Body of pancreas (tissue), 4 donors: Measurements from ENCODE around the gene SIL1. TPM values are rescaled to one million over a fixed set of nuclear protein-coding genes. Genes with fewer than 3 reads are reported as not detected.

Experiments
- ATAC-seq: fragments of 150-250 bp; one replicate; pipeline ENCODE4 v1.9.1; 2016
- DNase-seq, 4 donors: peaks; one replicate each; pipeline ENCODE4 v3.0.0-alpha.2; 2019
- H3K27ac ChIP-seq, 4 donors: fragments of 200-600 bp; sonication (generic); 1 replicate in 3 of 4; 2 replicates in 1 of 4; pipeline versions ENCODE4 v1.5.1 to v1.6.1; 2016 to 2019; ENCODE audit warnings: mild to moderate bottlenecking in 1 of 4, mixed read lengths in 1 of 4, moderate library complexity in 1 of 4
- H3K27me3 ChIP-seq, 2 donors: fragments of 200-600 bp; sonication (generic); one replicate each; pipeline ENCODE4 v1.6.0; 2016; ENCODE audit warnings: mild to moderate bottlenecking in 1 of 2
- H3K36me3 ChIP-seq, 2 donors: fragments of 200-600 bp; sonication (generic); replicated peaks in 1 of 2; 2 replicates each; pipeline ENCODE4 v1.5.1; 2016; ENCODE audit warnings: low read depth in 2 of 2; ENCODE audit not compliant: insufficient read depth in 1 of 2
- H3K4me1 ChIP-seq: fragments of 200-600 bp; sonication (generic); one replicate; pipeline ENCODE4 v1.6.0; 2016
- H3K4me3 ChIP-seq, 2 donors: fragments of 200-600 bp; sonication (generic); 1 replicate in 1 of 2; 2 replicates in 1 of 2; pipeline ENCODE4 v1.5.1; 2016 to 2019
- H3K9me3 ChIP-seq, 3 donors: fragments of 200-600 bp; sonication (generic); 1 replicate in 2 of 3; 2 replicates in 1 of 3; pipeline ENCODE4 v1.5.1; 2016
- CTCF ChIP-seq, 7 experiments: fragments of 450-650 bp in 4 of 7; fragments of 200-600 bp in 3 of 7; sonication (generic) in 3 of 7; IDR thresholded peaks; one replicate each; pipeline ENCODE4 v1.5.1; 2016 to 2019; ENCODE audit warnings: antibody characterized with exemption in 7 of 7
- POLR2A ChIP-seq, 3 donors: fragments of 450-650 bp; IDR thresholded peaks; one replicate each; pipeline ENCODE4 v1.6.1; 2016; ENCODE audit warnings: antibody characterized with exemption in 3 of 3, mild to moderate bottlenecking in 2 of 3
- WGBS, 2 donors: methylation state at CpG; one replicate each; pipeline ENCODE4 v1.1.5; 2017; 5-methylcytosine and 5-hydroxymethylcytosine counted together
- intact Hi-C: fragments of 100-400 bp; cut with DNase I; formaldehyde crosslinking; loops from one replicate; pipeline ENCODE4 v1.15.1; 2023
- small RNA-seq: library from RNA; depleted of rRNA; stranded (forward); fragments of <200 nt; gene quantifications from one replicate; pipeline ENCODE3, GENCODE V24; 2016
- total RNA-seq, 2 donors: library from RNA; depleted of rRNA; stranded (reverse); fragments of >200 nt; gene quantifications; one replicate each; pipeline ENCODE4 v1.1.0, GENCODE V29; 2016

The SIL1 gene
- total RNA-seq, 2 donors from 2014 or later = 57.6 to 124 TPM

- peaks cover 0 to 8% of the 10 kb centered on the region in 2 donors for H3K36me3 ChIP-seq
- ATAC-seq = no peak
- intact Hi-C loops = no loop called here
- no peak overlapping the region for H3K27ac ChIP-seq
- WGBS, 2 donors = 63 to 82% methylated on average over 6 of the region's 6 CpGs
- no peaks in the 10 kb centered on the region for H3K9me3 ChIP-seq
- no peaks in the 10 kb centered on the region for H3K27me3 ChIP-seq
- TF ChIP-seq CTCF (IDR thresholded peaks at IDR 0.05) (no peak), POLR2A (IDR thresholded peaks at IDR 0.05) (no peak)
- DNase-seq = no peak
- no peaks in the 10 kb centered on the region for H3K4me1 ChIP-seq
- no peak overlapping the region for H3K4me3 ChIP-seq
Measured at GRCh38 chr5:138900281-138900965, 297.7 kb downstream of the SIL1 start.

GRCh38 chr5:138898742-138899141, 299.4 kb downstream of the SIL1 start:
- Histone ChIP-seq H3K27ac (no peak overlapping the region), H3K4me1 (no peaks in the 10 kb centered on the region), H3K9me3 (no peaks in the 10 kb centered on the region), H3K36me3 (no peaks in the 10 kb centered on the region), H3K4me3 (no peak overlapping the region), H3K27me3 (no peaks in the 10 kb centered on the region)
- TF ChIP-seq POLR2A (IDR thresholded peaks at IDR 0.05) (no peak), CTCF (IDR thresholded peaks at IDR 0.05) (no peak)
- ATAC-seq (no peak), DNase-seq (no peak)
- intact Hi-C loops = no loop called here
- WGBS, 2 donors = 92 to 95% methylated on average over 2 of the region's 2 CpGs

GRCh38 chr5:138898299-138898698, 299.9 kb downstream of the SIL1 start:
- TF ChIP-seq POLR2A (IDR thresholded peaks at IDR 0.05) (no peak), CTCF (IDR thresholded peaks at IDR 0.05) (no peak)
- WGBS, 2 donors = 97 to 100% methylated on average over 1 of the region's 1 CpG
- Histone ChIP-seq H3K4me3 (no peak overlapping the region), H3K9me3 (no peaks in the 10 kb centered on the region), H3K27ac (no peak overlapping the region), H3K4me1 (no peaks in the 10 kb centered on the region), H3K27me3 (no peaks in the 10 kb centered on the region), H3K36me3 (no peaks in the 10 kb centered on the region)
- DNase-seq (no peak), ATAC-seq (no peak)
- intact Hi-C loops = no loop called here

Small RNA genes lying within 50 kb of the gene (small RNA-seq; reads per million reads assigned to genes)
- not detected for gene RNU6-572P

Other genes with a start within 250 kb of the SIL1 start
- gene MATR3, start 95.4 kb upstream of the SIL1 start, total RNA-seq = 100 to 1,000 TPM in 1 of 2 donors, 10 to 100 TPM in 1; 99.2 to 160 TPM
- 10 to 100 TPM; 29.0 to 54.2 TPM for gene PAIP2, start 143.5 kb upstream of the SIL1 start, total RNA-seq
- under 1 TPM; 0.66 to 0.78 TPM for gene SLC23A1, start 184.9 kb upstream of the SIL1 start, total RNA-seq
- gene MZB1, start 191.5 kb upstream of the SIL1 start, total RNA-seq = 10 to 100 TPM in 1 of 2 donors, not detected in 1; 12.2 TPM
- gene PROB1, start 196.7 kb upstream of the SIL1 start, total RNA-seq = 1 to 10 TPM in 1 of 2 donors, under 1 TPM in 1; 0.52 to 1.3 TPM
- 10 to 100 TPM in 1 of 2 donors, not detected in 1; 18.9 TPM for gene SPATA24, start 205.7 kb upstream of the SIL1 start, total RNA-seq
- gene DNAJC18, start 241.2 kb upstream of the SIL1 start, total RNA-seq = 1 to 10 TPM; 1.6 to 3.0 TPM